Activated naive CD4-positive, alpha-beta T cell treated with anti-CD3 and anti-CD28 coated beads, Interleukin-2, amount 50 U/mL, for 16 hours (primary cell): ENCODE results near the gene F2RL1.
"Not testable (repeated sequence)": the region's sequence is repeated elsewhere in the genome, so short reads cannot be mapped to it uniquely, and the experiment has no call there.

Experiments used
- DNase-seq: peaks from one replicate; pipeline ENCODE4 v3.0.0-alpha.2; 2020

Gene F2RL1, protein sequence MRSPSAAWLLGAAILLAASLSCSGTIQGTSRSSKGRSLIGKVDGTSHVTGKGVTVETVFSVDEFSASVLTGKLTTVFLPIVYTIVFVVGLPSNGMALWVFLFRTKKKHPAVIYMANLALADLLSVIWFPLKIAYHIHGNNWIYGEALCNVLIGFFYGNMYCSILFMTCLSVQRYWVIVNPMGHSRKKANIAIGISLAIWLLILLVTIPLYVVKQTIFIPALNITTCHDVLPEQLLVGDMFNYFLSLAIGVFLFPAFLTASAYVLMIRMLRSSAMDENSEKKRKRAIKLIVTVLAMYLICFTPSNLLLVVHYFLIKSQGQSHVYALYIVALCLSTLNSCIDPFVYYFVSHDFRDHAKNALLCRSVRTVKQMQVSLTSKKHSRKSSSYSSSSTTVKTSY

DNA sequence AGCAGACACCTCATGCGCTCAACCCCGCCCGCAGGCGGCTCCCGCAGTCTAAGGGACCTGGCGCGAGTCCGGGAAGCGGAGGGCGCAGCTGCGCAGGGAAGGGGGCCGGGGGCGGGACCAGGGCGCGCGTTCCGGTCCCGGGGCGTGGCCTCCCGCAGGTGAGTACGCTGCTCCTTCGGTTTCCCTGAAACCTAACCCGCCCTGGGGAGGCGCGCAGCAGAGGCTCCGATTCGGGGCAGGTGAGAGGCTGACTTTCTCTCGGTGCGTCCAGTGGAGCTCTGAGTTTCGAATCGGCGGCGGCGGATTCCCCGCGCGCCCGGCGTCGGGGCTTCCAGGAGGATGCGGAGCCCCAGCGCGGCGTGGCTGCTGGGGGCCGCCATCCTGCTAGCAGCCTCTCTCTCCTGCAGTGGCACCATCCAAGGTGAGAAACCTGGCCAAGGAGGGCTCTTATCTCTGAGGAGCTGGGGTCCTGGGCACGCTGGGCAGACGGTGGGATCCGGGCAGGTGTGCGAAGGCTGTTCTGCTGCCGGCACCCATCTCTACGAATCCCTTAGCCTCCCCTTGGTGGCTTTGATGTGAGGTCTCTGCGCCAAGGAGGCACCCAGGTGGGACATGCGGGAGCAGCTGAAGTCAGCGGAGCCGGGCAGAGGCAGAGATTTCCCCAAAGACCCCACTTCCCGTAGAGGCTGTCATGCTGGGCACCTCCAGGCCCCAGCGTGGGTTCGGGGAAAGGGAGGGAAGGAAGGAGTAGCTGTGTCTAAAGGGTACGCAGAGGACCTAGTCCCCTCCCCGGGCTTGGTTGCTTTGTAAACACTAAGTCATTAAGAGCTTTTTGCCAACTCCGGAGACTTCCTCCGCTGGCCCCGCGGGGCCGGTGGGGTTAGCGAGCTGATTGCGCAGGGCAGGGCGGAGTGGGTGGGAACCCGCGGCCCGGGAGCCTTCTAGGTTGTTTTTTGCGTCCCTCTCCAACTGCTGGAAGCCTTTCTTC, at the start of gene F2RL1:
TSS of gene F2RL1 (plus strand) at position 187 of the 988 bp plus-strand sequence. CDS start at position 340, 153 bp downstream.
- peak; percentile 58 for DNase-seq

DNA sequence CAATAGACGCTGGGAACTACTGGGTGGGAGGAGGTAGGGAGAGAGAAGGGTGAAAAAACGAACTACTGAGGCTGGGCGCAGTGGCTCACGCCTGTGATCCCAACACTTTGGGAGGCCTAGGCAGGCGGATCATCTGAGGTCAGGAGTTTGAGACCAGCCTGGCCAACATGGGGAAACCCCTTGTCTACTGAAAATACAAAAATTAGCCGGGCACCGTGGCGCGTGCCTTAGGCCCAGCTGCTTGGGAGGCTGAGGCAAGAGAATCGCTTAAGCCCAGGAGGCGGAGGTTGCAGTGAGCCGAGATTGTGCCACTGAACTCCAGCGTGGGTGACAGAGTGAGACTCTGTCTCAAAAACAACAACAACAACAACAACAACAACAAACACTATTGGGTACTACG, 47.8 kb upstream of the F2RL1 start:
- not testable (repeated sequence) for DNase-seq

DNA sequence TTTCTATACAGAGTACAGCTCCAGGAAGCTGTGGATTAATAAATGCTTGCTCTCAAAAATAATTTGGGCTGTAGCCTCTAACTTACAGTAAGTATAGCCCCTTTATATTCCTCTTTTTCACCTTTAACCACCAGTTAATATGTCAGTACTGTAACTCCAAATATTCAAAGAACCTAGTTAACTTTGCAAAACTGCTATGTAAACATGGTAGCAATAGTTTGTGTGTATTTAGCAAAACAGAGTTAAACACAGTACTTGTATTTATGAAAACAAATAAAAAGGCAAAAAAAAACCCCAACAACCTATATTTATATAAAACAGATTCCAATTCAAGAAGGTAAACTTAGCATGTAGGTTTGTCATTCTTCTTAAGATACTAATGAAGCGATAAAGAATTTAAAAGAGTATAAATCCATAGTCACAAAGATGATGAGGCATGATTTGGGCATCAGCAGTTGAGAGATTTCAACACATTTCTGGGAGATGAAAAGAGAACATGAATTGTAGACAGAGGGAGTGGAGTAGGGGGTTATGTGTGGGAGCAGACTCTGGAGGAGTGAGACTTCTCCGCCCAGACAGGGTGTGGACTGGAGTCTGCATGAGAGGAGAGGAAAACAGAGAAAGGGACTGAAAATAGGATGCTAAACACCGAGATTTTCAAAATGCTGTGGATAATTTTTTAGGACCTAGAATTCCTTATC, 47.0 kb upstream of the F2RL1 start:
- DNase-seq = no peak

DNA sequence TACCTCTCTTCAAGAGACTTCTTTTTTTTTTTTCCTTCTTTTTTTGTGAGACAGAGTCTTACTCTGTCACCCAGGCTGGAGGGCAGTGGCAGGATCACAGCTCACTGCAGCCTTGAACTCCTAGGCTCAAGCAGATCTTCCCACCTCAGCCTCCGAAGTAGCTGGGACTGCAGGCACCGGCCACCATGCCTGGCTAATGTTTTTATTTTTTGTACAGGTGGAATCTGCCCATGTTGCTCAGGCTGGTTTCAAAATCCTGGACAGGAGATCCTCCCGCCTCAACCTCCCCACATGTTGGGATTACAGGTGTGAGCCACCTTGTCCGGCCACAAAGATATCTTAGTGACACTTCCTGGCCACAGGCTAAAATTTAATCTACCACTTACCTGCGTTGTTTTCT, 42.9 kb upstream of the F2RL1 start:
- DNase-seq = no peak

GRCh38 chr5:76776391-76776790, 42.4 kb upstream of the F2RL1 start:
- no peak for DNase-seq

GRCh38 chr5:76780616-76781015, 38.2 kb upstream of the F2RL1 start:
- DNase-seq = not testable (repeated sequence)

GRCh38 chr5:76781775-76782174, 37.1 kb upstream of the F2RL1 start:
- DNase-seq = no peak

DNA sequence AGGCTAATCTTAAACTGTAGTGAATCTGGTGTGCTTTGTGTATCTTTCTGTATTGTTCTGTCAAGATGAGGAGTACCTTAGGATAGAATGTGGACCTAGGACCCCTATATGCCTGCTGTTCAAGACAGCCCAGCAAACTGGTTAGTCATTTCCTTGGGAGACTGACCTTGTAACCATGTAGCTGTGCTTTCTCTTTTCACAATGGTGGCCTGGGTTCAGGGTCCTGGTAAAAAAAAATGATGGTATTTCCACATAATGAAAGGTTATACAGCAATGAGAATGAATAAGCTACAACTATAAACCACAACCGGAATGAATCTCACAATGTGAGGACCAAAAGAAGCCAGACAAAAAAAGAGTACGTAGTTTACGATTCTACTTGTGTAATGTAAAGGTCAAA, 36.4 kb upstream of the F2RL1 start:
- no peak for DNase-seq

DNA sequence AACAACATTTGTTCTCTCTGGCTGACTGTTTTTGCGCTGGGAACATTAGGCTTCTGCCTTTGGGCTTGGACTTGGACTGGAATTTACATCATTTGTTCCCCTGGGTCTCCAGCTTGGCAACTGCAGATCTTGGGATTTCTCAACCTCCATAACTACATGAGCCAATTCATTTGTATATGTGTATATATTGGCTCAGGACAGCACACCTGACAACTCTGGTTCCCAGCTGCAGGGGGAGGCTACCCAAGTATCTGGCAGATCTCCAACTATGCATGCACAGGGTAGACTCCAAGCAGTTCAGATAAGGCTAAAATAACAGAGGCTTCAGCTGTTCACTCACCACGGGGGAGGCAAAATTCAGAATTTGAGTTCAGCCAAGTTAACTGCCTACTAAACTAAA, 31.6 kb upstream of the F2RL1 start:
- no peak for DNase-seq

DNA sequence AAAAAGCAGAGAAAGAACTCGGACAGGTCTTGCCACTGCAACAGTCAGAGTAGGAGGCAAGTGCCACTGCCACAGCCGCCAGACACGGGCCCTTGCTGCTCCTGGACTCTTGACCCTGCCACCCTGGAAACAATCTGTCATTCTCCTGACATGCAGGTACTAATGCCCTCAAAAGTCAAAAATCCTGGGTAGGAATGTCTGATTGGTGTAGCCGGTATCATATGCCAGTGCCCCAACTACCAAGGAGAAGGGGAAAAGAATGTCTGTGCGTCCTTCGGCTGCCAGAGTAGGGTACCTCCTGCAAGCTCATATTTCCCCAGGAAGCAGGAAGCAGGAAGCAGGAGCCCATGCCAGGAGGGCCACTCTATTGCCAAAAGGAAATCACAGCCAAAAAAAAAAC, 30.5 kb upstream of the F2RL1 start:
- no peak for DNase-seq

GRCh38 chr5:76789275-76789674, 29.6 kb upstream of the F2RL1 start:
- DNase-seq = not testable (repeated sequence)

DNA sequence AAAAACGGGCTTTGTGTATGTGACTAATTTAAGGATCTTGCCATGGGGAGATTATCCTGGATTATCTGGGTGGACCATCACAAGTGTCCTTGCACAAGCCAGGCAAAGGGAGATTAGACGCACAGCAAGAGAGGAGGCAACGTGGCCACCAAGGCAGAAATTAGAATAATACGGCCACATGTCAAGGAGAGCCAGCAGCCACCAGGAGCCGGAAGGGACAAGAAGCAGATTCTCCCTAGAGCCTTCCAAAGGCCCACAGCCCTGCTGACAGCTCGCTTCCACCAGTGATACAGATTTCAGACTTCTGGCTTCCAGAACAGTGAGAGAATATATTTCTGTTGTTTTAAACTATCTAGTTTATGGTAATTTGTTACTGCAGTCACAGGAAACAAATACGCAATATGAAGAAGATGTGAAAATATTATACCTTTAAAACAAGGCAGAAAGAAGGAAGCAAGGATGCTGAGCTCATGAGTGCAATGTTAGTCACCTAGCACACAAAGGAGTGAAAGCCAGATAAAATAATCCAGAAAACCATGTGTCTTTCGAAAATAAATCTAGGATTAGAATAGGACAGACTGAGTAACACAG, 28.7 kb upstream of the F2RL1 start:
- DNase-seq = no peak

DNA sequence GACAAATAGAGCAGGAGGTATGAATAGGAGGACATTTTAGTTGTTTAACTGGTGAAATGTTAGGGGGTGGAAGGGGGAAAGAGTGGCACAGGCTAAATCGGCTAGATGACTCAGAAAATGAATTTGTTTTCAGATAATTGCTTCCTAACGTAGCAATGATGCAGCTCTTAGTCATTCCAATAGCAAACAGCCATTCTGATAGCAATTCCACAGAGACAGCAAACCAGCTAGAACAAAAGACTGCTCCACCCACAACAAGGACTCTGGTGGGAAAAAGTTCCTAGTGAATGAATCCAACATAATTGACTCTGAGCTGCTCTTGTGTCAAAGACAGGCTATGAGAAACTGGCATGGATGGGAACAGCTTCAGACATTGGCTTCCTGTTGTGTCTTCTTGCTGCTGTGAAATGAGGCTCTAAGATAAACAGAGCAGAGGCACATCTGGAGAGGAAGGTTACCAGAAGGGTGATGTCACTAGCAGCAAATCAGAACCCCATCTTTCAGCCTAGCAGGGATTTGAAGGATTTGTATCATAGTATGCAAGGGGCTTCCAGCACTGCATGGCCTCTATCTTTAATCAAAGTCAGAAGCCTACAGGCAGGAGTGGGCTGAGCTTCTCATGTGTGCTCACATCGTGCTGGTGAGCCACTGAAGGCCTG, 28.1 kb upstream of the F2RL1 start:
- DNase-seq = peak; percentile 11

- no peak for DNase-seq
Observed at GRCh38 chr5:76791461-76791860, 27.4 kb upstream of the F2RL1 start.

GRCh38 chr5:76794871-76795270, 24.0 kb upstream of the F2RL1 start:
- no peak for DNase-seq

- no peak for DNase-seq
Observed at GRCh38 chr5:76799588-76799987, 19.2 kb upstream of the F2RL1 start.

DNA sequence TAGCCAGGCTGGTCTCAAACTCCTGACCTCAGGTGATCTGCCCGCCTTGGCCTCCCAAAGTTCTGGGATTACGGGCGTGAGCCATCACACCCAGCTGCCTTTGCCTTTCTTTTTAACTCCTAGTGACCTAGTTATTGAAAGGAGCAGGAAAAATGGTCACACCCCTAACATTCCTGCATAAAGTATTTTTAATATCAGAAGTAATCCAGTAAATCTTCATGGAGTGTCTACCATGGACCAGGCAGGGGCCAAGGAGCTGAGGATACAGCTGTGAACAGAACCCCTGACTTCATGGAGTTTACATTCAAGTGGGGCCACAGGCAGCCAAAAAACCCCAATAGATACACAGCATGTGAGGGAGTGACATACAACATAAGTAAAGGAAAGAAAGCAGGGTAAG, 18.3 kb upstream of the F2RL1 start:
- no peak for DNase-seq

DNA sequence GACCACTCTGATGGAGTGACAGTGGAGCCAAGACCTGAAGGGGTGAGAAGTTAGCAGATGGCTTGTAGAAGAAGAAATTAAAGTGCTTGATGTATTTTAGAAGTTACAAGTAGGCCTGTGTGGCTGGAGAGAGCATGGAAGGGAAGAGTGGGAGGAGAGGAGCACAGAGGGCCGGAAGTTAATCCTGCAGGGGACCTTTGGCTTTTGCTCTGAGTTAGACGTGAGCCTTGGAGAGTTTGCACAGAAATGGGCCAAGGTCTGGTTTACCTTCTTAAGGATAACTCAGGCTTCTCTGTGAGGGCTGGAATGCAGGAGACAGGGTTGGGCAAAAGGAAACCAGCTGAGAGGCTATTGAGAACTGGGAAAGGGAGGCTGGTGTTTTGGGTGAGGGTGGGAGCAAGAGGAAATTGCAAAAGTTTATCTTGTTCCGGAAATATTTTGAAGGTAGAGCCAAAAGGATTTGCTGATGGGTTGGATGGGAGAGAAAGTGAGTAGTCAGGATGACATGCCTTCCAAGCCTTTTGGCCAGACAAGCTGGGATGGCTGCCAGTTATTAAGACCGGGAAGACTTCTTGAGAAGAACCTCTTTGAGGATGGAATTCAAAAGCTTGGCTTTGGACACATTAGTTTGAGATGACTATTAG, 17.5 kb upstream of the F2RL1 start:
- DNase-seq = no peak

- DNase-seq = no peak
Observed at GRCh38 chr5:76801803-76802195, 17.0 kb upstream of the F2RL1 start.

GRCh38 chr5:76804266-76804665, 14.6 kb upstream of the F2RL1 start:
- DNase-seq = no peak

DNA sequence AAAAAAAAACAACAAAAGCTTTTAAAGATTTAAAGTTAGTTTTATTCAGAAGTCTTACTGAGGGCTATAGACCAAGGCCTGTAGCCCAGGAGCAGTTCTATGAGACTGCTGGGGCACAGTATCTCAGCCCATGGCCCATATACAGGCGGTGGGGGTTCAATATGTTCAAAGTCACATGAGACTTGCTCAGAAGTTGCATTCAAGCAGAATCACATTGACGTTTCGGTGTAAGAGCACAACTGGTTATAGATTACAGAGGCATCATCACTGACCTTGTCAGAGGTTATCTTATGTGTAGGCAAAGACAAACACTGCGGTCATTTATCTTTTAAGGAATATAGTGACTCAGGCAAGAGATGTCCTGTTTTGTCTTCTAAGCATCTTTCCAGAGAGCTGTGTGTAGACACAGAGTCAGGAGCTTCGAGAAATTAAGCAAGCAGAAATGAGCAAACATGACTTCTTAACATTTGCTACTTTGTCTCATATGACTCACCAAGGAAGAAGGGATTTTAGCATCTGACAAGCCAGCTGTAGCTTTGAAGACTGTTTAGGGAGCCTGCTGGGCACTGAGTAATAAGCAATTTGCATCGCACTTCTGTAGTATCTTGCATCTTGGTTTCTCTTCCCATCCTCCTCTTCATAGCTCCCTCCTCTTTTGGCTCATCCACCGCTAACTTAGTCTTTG, 12.9 kb upstream of the F2RL1 start:
- DNase-seq = no peak
